Testis (tissue), 2 donors: Measurements from ENCODE around the gene ARHGAP30.

Experiments used
- POLR2A ChIP-seq: fragments of 450-650 bp; IDR thresholded peaks from one replicate; pipeline ENCODE4 v1.6.1; 2017; ENCODE audit warnings: antibody characterized with exemption, mild to moderate bottlenecking, moderate library complexity
- TF ChIP-seq, protein P1 (sequence below), 3 experiments: fragments of 450-650 bp in 2 of 3; fragments of 200-600 bp in 1 of 3; sonication (generic) in 1 of 3; IDR thresholded peaks; one replicate each; pipeline ENCODE4 v1.5.1; 2016 to 2019; ENCODE audit warnings: antibody characterized with exemption in 3 of 3, mild to moderate bottlenecking in 2 of 3, moderate library complexity in 1 of 3

- no peak for TF ChIP-seq POLR2A
- TF ChIP-seq, protein P1, sequence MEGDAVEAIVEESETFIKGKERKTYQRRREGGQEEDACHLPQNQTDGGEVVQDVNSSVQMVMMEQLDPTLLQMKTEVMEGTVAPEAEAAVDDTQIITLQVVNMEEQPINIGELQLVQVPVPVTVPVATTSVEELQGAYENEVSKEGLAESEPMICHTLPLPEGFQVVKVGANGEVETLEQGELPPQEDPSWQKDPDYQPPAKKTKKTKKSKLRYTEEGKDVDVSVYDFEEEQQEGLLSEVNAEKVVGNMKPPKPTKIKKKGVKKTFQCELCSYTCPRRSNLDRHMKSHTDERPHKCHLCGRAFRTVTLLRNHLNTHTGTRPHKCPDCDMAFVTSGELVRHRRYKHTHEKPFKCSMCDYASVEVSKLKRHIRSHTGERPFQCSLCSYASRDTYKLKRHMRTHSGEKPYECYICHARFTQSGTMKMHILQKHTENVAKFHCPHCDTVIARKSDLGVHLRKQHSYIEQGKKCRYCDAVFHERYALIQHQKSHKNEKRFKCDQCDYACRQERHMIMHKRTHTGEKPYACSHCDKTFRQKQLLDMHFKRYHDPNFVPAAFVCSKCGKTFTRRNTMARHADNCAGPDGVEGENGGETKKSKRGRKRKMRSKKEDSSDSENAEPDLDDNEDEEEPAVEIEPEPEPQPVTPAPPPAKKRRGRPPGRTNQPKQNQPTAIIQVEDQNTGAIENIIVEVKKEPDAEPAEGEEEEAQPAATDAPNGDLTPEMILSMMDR (IDR thresholded peaks at IDR 0.05), result no peak
These were observed 26.8 kb upstream of the ARHGAP30 start for GRCh38 chr1:161096530-161096929.
